ENCODE measurements around the gene LILRB4.
"Not testable (repeated sequence)": the region's sequence is repeated elsewhere in the genome, so short reads cannot be mapped to it uniquely, and the experiment has no call there.

Gene LILRB4

DNA sequence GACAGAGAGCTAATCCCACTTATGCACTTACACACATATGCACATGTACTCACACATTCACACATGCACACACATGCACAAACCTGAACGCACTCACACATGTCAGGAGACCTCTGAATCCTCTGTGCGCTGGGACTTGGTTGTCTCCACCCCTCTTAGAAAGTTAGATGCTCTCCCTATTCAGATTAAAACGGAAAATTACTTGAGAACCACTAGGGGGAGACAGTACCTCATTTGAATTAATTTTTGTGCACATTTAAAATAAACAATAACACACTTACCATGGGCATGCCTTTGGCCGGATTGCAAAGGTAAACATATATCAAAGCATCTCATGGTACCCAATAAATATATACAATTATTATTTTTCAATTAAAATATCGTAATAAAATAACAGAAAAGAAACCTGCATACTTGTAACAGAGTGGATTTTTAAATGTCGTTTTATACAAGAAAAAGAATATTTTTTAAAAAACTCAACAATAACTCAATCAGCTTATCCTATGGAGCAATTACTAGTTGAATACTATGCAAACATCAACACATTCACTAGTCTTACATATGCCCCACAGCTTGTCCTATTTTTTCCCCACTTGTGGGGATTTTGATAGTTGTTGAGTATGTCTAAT, 9.5 kb upstream of the LILRB4 start:
- no peak for DNase-seq

DNA sequence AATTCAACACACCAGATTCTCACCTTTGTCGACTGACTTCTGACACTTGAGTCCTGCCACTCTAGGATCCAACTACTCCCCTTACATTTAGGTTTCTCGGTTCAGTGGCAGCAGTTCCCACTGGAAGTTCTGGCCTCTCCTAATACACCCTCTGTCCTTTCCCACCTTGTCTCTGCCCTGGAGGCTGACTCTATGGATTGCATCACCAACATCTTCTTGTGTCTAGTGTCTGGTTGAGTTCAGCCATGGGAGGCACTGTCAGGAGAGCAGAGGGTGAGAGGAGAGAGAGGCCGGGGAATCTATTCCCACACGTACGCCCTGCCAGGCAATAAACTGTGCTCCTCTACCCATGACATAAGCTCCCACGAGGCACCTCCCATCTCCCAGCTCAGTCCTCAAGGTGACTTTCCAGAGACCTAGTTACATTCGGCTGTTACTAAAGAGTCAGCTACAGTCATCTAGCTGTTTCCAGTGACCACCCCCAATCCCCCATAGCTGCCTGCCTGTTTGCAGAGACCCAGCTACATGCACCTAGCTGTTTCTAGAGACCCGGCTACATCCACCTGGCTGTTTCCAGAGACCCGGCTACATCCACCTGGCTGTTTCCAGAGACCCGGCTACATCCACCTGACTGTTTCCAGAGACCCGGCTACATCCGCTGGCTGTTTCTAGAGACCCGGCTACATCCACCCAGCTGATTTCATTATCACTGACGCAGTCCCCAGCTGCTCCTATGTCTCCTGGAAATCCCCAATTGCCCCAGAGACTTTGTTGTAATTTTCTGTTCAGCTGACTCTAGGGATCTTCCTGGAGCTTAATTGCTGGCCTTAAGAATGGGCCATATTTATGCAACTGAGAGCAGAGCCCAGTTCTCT, 8.1 kb upstream of the LILRB4 start:
- DNase-seq = no peak

DNA sequence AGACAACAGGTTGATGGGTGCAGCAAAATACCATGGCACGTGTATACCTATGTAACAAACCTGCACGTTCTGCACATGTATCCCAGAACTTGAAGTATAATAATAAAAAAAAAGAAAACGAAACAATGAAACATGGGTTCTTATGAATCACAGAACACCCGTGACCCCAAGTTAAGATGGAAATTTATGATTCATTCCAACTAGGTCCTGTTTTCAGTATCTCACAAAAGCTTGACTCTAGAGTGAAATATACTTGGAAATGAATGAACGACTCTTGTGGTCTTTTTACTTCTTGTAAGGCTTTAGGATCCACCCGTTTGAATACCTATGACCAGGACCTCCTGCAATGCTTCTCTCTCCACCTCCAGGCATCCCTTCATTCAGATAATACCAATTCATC, 3.5 kb upstream of the LILRB4 start:
- DNase-seq = no peak

DNA sequence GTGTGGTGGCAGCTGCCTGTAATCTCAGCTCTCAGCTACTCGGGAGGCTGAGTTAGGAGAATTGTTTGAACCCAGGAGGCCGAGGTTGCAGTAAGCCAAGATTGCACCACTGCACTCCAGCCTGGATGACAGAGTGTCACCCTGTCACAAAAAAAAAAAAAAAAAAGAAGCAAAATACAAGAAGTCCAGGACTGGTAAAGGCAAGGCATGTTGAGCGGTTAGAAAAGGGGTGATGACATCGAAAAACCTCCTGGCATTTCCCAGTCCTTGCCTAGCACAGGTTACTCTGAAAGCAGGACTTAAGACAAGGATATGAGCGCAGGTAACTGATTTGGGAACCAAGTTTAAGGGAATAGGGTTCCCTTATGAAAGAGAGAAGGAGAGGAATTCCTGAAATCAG, 2.5 kb upstream of the LILRB4 start:
- no peak for DNase-seq

DNA sequence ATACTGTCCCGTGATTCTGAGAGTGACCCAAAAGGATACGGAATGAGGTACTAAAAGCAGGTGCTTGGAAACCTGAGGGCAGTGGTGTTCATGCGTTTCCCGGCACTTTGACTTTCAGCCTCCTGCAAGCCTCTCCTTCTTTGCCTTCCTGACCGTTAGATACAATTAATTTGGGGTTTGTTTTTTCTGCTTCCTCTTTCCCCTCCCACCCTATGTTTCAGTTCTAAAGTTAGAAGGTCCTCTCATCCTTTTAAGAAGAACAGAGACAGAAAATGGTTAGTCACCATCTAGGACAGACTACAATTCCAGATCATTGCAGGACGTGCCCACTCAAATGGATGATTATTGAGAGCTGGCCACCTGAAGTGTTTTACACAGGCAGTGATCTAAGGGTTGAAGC, 1.8 kb upstream of the LILRB4 start:
- DNase-seq = no peak

DNA sequence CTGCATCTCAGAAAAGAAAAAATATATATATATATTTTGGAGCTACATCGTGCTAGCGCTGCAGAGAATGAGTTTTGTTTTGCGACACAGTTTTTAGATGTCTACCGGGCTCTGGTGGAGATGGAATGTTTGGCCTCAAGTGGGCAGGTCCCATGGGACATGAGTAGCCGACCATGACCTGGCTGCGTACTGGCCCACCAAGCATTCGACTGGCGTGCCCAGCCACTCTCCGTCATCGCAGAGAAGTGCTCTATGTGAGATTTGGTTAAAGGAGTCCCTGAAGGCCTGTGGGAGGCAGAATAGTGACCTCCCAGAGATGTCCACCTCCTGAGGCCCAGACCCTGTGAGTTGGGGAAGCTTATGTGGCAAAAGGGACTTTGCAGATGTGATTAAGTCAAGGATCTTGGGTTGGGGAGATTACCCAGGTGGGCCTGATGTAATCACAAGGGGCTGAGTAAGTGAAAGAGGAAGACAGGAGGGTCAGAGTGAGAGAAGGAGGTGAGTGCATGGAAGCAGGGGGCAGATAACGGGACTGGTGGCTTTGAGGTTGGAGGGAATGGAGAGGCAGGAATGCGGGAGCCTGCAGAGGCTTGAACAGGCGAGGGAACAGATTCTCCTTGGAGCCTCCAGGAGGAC, 821 bp upstream of the LILRB4 start:
- no peak for DNase-seq

DNA sequence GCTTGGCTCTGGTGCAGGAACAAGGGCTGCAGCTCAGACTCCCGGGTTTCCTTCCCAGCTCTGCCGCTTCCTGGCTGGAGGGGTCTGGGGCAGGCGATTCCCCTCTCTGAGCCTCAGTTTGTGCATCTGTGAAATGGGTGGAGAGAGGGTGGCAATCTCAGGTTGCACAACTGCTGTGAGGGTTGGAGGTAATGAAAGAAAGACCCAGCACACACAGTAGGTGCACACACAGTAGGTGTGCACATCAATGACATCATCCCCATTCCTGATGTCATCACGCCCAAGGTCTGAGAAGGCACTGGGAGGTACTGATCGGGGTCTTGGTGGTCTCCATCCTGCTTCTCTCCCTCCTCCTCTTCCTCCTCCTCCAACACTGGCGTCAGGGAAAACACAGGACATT, 2.7 kb downstream of the LILRB4 start:
- DNase-seq = no peak

DNA sequence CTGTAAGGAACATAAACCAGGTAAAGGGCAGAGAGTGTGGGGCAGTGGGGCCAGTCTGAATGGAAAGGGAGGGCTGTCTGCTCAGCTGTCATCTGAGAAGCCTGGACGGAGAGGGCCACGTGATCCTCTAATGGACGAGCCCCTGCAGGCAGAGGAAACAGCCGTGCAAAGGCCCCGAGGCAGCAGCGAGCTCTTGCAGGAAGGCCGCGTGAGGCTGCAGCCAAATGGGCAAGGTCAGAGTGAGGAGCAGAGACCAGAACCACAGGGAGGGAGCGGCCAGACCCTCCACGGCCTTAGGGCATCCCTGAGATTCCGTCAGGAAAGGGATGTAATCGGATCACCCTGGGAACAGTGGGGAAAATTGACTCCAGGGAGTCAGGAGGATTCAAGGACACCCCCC, 4.4 kb downstream of the LILRB4 start:
- no peak for DNase-seq

DNA sequence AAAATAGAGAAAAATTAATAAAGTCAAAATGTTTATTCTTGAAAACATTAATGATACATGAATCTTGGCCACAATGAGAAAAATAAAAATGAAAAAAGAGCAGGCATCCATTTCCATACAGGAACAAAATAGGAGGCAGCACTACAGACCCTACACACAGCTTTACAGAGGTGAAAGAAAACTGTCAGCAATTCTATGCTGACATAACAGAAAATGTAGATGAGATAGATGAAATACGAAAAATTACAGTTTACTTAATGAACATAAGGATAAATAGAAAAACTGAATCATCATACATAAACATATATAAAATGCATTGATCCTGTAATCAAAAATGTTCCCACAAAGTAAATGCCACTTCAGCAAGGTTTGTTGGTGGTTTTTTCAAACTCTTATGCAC, 5.6 kb downstream of the LILRB4 start:
- DNase-seq = no peak

DNA sequence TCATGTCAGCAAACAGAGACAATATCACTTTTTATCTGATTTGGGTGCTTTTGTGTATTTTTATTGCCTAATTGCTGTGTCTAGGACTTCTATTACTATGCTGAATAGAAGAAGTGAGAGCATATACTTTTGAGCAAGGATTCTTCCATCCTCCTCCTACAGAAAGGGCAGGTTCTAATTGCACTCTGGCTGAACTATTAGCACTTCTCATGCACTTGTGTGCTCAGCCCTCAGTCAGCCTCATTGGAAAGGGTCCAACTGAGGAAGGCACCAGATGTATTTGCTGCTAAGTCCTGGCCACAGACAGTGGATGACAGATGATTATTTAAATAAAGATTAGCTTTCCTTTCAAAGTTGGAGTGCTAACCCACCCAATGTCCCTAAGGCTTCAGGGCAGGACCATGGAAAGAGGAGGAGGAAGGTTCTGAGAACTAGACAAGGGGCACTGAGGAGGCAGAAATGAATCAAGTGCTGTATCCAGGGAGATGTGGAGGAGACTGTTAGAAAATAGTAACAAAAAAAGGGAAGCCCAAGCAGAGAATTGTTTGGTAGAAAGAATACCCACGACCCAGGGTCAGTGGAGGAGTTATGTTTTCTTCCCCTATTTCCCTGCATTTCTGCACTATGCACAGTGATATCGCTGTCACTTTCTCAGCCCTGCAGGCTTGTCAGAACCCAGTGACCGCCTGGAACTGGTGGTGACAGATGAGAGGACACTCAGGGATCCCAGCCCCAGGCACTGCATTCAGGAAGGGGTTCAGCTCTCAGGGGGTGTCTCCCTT, 8.0 kb downstream of the LILRB4 start:
- no peak for DNase-seq

DNA sequence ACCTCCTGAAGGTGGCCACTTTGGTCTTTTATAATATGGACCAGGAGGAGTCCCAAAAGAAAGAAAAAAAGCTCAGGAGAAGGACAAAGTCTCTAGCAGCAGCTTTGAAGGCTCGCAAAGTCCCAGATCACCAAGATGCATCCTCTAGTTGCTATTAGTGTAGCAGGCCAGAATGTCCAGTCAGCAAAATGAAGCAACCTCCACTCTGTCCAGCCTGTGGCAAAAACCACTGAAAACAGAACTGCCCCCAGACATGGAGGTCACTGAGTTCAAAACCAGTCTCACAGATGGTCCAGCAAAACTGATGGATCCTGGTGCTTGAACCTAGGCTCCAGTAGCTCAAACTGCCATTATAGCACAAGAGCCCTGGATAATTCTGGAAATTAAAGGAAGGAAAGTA, 10.4 kb downstream of the LILRB4 start:
- no peak for DNase-seq

DNA sequence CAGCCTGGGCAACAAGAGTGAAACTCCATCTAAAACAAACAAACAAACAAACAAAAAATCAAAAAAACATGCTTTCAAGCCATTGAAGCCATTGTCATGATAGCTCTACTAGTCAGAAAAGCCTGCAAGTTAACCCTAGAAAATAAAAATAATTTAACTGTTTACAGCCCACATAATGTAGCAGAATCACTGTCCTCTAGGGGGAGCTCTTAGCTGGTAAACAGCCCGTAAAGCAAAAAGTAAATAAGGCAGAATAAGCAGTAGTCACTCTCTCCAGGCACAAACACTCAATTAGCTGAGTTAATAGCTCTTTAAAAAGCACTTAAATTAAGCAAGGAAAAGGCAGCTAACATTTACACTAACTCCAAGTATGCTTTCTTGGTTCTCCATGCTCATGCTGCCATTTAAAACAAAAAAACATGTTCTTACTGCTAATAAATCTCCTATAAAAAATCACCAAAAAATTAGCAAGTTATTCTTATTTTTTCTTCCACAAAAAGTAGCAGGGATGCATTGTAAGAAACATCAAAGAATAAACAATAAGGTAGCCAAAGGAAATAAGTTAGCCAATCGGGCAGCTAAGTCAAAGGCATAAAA, 11.3 kb downstream of the LILRB4 start:
- DNase-seq = no peak

DNA sequence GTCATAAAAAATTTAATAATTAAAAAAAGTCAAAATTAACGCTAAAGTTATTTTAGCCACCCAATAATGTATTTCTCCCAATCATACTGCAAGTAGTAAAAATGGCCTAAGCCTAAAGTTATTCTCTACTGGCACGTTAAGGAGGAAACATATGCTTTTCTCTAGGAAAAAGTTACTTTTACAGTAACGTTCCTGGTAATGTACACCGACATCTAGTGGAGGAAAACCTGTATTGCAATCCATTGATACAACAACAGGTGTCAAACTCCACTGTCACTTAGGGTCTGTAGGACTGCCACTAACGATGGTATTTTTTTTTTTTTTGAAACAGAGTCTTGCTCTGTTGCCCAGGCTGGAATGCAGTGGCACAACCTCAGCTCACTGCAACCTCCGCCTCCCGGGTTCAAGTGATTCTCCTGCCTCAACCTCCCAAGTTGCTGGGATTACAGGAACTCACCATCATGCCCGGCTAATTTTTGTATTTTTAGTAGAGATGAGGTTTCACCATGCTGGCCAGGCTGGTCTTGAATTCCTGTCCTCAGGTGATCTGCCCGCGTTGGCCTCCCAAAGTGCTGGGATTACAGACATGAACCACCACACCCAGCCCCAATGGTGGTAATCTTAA, 13.5 kb downstream of the LILRB4 start:
- DNase-seq = peak in 1 of 2 donors; percentile 12

DNA sequence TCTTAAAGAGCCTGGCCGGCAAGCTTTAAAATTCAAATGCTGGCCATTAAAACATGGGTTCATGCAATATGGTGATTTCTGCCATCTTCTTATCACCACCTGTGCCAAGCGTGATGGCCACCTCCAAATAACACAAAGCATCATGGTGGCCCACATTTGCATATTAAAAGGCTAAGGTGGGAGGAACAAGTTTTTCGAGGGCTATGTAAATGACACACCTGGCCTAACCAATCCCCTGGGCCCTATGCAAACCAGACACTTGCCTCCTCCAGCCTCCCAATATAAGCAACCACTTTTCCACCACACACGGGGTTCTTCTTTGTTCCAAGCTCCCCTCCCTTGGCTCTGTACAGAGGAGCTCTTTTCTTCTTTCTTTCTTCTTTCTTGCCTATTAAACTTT, 14.4 kb downstream of the LILRB4 start:
- DNase-seq = no peak

DNA sequence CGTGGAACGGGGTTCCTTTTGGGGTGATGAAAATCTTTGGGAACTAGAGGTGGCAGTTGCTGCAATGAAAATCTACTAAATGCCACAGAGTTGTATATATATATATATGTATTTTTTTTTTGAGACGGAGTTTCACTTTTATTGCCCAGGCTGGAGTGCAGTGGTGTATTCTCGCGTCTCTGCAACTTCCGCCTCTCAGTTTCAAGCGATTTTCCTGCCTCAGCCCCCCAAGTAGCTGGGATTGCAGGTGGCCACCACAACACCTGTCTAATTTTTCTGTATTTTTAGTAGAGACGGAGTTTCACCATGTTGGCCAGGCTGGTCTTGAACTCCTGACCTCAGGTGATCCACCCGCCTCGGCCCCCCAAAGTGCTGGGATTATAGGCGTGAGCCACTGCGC, 18.8 kb downstream of the LILRB4 start:
- not testable (repeated sequence) for DNase-seq

DNA sequence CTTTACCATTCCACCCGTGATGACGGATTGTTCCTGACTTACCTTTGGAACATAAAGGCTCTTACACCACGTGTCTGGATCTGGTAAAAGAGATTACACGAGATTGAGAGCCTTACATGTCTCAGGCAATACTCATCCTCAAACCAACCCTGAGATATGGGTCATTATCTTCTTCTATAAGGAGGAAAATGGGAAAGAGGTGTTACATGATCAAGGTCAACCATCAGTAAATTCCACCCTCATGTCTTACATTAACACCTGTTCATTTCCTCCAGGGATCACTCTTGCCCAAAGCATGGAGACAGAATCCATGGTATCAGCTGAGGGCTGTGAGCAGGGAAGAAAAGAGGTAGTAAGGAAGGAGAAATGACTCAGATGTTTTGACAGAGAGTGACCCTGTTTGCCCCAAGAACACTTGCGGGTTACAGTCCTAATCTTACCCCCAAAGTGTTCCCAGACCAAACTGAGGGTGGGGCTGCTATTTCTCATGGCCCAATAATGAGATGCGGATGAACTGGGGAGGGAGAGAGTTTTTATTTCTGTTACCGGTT, 19.6 kb downstream of the LILRB4 start:
- DNase-seq = no peak

DNA sequence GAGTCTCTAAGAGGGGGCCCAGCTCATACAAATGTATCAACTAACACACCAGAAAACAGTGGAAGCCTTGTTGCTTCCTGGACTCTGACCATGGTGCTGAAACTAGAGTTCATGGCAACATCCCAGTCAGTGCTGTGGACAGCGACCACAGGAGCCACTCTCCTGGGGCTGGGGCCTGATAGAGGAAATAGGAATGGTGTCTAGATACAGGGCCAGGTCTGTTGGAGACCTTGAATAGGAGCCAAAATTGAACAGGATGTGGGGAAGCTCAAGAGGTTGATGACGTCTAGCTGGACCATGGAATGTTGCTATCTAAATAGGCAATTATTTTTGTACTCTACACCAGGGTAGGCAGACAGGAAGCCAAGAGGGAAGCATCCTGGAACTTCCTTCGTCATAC, 21.7 kb downstream of the LILRB4 start:
- no peak for DNase-seq

DNA sequence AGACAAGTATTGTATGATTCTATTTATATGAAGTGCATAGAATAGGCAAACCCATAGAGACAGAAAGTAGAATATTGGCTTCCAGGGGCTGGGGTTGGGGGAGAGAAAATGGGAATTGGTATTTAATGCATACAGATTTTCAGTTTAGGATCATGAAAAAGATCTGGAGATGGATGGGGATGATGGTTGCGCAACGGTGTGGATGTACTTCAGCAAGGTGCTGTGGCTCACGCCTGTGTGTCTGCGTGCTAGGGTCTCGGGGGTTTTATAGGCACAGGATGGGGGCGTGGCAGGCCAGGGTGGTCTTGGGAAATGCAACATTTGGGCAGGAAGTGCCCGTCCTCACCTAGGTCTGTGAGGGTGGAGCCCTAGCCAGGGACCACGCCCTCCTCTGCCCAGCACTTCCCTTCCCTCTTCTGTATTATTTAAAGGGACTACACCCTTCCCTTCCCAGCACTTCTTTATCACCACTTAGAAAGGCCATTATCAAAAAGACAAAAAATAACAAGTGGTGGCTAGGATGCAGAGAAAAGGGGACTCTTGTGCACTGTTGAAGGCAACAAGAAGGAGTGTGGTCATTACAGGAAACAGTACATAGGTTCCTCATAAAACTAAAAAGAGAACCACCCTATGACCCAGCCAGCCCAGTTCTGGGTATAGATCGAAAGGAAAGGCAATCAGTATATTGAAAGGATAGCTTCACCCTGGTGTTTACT, 29.0 kb downstream of the LILRB4 start:
- no peak for DNase-seq

DNA sequence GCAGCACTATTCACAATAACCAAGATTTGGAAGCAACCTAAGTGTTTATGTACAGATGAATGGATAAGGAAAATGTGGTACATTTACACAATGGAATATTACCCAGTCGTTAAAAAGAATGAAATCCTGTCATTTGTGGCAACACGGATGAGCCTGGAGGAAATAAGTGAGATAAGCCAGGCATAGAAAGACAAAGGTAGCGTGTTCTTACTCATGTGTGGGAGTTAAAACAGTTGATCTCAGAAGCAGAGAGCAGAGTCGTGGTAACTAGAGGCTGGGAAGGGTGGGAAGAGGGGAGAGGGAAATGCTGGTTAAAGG, 29.5 kb downstream of the LILRB4 start:
- DNase-seq = no peak

DNA sequence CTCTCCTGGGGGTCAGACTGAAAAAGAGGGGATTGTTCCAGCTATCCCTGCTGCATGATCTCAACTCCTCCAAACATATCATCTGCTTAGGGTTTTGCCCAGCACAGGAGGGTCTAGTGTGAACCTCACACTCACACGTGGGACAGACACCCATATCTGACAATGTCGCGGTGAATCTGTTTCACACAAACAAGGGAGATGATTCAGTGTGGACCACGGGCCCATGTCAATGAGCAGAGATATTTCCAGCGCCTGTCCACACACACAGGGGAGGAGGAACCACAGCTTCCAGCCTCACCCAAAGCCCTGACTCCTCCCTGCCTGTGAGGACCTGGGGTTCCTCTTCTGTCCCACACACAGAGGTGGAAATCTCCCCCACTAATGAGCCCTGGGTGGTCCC, 31.9 kb downstream of the LILRB4 start:
- no peak for DNase-seq

DNA sequence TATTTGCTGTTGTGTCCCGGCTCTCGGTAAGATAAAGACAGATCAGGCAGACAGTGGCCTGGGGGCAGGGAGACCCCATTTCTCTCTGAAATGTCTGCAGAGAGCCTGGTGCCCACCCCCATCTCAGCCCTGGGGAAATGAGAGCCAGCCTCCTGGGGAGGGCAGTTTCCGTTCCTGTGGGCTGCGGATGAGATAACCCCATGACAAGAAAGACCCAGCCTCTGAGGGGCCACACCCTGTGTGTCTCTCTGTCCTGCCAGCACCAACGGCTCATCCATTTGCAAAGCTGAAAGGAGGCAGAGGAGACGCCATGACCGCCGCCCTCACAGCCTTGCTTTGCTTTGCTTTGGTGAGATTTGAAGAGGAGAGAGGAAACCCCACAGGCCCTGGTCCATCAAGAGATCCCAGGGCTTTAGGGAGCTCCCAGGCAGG, 33.3 kb downstream of the LILRB4 start:
- DNase-seq = no peak

DNA sequence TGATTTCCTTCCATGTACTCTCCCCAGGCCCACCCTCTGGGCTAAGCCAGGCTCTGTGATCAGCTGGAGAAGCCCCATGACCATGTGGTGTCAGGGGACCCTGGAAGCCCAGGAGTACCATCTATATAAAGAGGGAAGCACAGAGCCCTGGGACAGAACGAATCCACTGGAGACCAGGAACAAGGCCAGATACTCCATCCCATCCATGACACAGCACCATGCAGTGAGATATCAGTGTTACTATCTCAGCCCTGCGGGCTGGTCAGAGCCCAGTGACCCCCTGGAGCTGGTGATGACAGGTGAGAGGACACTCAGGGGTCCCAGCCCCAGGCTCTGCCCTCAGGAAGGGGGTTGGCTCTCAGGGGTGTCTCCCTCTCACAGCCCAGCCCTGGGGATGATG, 34.0 kb downstream of the LILRB4 start:
- no peak for DNase-seq
